Measurements from ENCODE around the gene TOM1.
"Not testable (repeated sequence)": the region's sequence is repeated elsewhere in the genome, so short reads cannot be mapped to it uniquely, and the experiment has no call there.

The TOM1 gene

DNA sequence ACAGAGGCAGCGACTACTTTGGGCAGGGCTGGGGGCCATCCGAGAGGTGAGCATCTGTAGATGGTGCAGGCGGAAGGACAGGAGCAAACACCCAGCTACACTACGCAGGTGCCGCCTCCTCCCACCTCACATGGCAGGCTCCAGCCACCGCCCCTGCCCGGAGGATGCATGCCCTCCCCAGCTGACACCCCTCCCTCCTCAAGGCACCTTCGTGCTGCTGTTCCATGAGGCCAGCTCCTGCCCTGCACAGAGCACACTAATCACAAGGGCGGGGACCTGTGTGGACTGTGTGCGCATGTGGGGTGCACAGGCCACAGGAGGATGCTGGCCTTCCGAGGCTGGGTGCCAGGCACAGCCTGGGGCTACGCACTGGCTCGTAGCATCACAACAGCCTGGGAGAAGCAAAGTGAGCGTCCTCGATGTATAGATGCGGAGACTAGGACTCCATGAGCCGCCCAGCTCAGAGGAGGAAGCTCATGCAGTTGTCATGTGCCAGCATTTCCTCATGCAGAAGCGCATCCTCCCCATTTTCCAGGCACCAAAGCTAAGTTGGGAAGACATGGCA is 48.4 kb downstream of the TOM1 start:
- DNase-seq, result no peak

GRCh38 chr22:35348703-35349102 is 49.0 kb downstream of the TOM1 start:
- no peak for DNase-seq

- DNase-seq, result no peak
Measured at GRCh38 chr22:35349368-35349703, 49.6 kb downstream of the TOM1 start.

DNA sequence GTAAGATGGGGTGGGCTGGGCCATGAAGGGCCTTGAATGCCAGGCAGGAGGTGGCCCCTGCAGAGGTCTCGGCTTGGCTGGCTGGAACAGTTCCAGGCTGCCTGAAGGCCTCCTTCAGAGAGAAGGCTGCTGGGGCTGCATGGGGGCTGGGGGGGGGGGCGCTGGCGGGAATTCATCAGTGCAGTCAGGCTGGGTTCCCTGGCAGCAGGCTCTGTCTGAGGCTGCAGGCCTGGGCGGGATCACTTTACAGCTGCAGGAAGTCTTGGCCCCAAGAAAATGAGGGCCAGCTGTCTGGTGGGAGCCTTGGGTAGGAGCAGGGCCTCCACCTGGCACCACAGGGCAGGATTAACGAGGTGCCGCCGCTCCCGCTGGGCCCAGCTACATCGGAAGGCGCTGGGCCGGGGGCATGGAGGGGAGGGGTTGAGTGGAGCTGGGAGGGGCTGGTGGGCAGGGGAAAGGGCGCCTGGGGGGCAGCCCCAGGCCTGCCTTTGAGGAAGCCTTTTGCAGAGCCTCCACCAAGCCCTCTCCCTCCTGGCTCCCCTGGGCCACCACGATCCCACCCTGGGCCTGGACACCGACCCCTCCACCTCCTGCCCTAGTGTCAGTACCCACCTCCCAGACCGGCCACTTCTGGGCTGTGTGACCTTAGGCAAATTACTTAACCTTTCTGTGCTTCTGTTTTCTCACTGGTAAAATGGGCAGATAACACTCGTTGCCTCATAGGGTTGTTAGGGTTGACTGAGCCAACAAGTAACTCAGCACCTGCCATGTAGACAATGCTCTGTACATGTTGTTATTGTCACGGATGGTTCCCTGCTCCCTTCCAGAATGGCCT is 50.2 kb downstream of the TOM1 start:
- DNase-seq, result no peak

DNA sequence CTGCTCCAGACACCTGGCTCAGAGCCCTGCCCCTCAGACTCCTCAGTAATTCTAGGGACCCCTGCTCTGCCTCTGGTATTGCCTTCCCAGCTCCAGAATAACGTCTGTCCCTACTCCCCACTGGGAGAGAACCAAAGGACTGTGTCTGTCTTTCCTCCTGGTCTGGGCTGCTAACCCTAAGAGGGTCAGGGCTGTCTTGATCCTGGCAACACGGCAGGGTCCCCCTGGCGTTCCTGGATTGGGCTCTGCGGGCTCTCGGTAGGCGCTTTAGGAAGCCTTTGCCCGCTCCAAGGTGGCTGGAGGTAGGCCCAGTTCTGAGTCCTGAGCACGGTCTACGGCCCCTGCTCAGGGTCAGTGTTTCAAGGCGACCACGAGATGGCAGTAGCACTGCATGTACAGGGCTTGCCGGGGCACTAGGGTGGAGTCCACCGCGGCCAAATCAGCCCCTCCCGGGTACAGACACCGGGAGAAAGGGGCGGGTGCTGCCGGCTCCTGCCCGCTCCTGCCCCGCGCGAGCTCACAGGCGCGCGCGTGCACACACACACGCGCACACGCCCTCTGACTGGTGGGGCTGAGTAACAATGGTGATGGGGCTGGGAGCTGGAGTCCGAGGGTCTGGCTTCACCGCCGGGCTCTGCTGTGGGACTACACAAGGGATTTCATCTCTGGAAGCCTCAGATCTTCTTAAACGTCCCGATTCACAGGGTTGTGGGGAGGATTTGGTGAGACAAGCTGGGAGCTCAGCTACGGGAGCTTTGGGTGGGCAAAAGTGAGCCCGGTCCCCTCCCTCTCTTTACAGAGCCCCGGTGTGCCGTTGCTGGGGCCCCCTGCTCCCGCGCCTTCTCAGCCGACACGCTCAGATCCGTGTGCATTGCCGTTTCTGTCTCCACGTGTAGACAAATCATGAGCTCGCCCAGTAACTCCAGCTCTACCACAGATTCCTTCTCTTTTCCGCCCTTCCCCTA is 51.1 kb downstream of the TOM1 start:
- DNase-seq, result peak; percentile 50

DNA sequence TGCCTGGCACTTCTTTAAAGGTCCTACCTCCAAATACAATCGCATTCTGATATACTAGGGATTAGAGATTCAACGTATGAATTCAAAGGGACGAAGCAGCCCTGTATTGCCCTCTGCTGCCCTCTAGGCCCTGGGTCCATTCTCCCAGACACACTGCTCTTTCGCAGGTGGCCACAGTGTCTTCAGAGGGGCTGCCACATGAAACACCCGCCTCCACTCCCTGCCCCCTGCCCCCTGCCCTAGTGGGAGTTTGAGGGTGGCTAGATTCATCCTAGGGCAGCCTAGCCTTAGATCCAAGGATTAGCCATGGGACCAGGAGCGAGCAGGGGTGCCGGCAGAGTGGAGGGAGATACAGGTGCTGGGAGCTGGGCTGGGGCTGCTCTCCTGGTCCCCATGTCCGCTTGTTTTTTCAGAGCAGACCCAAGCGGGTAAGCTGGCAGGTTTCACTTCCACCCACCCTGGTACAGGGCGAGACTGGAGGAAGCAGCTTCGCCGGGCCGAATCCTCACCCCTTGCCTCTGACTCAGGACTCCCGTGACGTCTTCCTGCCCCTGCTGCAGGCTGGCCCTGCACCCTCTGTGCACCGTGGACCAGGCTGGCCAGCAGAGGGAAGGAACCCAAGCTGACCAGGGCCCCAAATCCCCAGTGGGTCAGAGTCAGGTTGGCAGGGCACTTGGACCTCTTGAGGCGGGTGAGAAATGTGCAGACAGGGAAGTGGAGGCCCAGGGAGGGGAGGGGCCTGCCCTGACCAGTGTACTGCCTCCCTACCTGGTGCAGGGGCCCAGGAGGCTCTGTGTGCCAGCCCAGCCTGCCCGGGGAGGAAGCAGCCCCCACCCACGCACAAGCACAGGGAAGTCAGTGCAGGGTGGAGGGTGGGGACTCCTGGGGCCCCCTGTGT is 52.8 kb downstream of the TOM1 start:
- peak; percentile 35 for DNase-seq

DNA sequence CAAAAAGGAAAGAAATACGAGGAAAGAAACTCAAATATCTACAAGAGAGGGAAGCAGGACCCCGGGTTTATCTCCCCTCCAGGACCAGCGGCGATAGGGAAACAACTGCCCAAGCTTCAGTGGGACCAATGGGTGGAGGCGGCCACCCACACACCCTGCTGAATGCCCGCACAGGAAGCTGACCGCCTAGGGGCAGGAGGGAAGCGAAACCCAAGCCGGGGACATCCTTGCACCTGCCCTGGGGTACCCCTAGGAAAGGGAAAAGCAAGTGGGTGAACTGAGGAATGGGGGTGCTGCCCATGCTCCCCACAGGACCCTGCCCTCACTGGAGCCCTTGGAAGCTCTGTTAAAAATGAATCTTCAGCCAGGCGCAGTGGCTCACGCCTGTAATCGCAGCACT is 53.6 kb downstream of the TOM1 start:
- DNase-seq, result no peak

DNA sequence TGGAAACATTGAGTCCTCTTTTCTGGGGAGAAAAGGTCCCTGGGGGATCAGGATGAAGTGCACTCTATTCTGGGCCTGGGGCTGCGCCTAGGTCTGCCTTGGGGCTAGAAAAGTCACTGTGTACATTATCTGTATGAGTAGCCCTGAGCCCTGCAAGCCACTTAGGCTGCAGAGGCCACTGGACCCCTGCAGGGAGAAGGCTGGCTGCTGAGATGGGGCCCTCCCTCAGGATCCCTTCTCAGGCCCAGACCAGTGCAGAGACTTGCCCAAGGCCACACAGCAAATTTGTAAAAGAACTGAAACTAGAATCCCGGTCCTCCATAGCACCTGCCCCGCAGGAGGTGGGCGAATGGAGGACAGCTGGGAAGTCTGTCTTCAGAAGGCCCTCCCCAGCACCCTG is 54.4 kb downstream of the TOM1 start:
- no peak for DNase-seq

DNA sequence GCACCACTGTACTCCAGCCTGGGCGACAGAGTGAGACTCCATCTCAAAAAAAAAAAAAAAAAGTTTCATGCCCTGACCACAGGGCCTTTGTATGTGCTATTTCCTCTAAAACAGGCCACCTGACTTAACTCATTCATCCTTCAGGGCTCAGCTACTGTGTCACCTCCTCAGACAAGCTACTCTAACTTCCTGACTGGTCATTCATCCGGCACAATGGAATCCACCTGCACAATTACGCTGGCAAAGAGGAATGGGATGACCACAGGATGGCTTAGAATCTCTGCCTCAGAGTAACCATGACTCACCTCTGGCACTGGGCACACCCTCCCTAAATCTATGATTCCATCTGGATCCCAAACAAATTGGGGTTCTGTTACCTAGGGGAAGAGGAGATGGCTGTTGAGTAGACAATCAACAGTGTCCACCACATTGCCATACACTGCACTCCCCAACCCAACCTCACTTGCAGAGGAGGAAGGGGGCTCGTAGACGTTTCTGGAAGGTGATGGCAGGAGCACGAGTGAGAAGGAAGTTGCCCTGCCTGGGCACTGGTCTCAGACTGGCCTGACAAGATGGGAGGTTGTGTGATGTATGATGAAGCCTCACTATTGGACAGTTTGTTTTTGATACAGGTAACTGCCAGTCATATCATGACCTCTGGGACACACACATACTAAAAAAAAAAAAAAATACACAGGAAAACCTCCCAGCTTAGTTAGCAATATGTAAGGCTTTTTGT is 58.4 kb downstream of the TOM1 start:
- DNase-seq, result no peak

DNA sequence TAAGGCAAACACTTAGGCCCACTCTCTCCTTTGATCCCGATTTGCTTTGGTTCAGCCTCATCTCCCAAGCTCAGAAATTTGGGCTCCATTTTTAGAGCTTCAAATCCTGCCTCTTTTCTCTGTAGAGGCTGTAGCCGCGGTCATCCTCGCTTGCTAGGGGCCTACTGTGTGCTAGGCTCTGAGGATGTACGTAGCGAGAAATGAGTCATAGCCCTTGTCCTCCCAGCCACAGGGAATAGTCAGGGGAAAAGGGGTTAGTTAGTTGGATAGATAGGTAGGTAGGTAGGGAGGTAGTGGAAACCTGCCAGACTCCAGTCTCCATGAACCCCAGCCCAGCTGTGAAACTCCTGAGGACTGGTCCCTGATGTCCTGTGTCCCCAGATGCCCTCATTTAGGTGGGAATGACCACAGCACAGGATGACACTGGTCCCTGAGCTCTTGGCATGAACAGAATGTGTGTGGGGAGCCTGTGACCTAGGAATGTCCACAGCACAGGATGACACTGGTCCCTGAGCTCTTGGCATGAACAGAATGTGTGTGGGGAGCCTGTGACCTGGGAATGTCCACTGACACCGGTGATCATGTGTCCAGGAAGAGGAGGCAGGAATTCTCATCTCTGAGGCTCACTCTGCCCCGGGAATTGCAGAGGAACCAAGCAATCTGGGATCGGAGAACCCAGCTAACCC is 59.8 kb downstream of the TOM1 start:
- no peak for DNase-seq

- no peak for DNase-seq
Measured at GRCh38 chr22:35361001-35361558, 61.4 kb downstream of the TOM1 start.

GRCh38 chr22:35363566-35364086 is 63.9 kb downstream of the TOM1 start:
- DNase-seq, result no peak

DNA sequence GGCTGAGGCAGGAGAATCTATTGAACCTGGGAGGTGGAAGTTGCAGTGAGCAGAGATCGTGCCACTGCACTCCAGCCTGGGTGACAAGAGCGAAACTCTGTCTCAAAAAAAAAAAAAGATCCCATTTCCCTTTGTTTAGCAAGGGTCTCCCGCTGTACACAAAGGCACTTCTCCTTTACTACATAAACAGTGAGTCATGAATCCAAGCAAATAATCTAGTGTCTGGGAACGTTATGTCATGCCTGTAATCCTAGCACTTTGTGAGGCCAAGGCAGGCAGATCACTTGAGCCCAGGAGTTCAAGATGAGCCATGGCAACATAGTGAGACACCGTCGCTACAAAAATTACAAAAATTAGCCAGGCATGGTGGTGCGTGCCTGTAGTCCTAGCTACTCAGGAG is 64.5 kb downstream of the TOM1 start:
- not testable (repeated sequence) for DNase-seq

DNA sequence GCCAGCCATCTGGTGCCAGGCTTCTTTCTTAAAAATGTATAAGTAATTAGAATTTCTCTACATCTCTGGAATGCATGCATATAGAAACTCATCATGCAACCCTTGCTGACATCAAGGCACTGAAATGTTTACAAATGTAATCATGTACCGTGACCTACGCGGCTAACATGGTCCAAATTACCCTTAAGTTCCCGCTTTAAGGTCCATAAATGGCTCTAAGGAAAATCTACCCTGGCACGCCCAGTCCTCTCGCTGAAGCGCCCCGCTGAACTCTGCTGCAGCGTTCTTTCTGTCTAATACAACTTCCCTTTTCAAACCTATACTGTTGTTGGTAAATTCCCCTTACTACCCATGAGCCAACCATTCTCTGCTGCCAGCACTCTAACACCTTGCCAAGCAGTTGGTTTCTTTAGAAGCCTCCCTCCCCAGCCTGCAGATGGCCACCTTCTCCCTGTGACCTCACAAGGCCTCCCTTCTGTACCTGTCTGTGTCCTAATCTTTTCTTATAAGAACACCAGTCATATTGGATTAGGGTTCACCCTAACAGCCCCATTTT is 67.7 kb downstream of the TOM1 start:
- peak; percentile 23 for DNase-seq

DNA sequence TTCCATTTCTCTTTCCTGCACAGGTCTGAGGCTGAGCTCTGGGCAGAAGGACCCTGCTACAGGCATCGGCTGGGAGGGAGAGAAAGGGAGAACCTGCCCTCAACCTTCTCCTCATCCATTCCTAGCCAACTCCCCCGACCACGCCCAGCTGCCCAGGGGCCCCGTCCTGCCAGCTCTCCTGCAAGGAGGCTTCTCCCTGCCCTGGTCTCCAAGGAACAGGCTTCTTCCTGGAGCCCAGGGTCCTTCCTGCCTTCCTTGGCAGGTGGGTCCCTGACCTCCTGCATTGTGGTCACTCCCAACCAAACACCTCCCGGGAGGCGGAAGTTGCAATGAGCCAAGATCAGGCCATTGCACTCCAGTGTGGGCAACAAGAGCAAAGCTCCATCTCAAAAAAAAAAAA is 68.7 kb downstream of the TOM1 start:
- no peak for DNase-seq

GRCh38 chr22:35369996-35370395 is 70.3 kb downstream of the TOM1 start:
- no peak for DNase-seq

DNA sequence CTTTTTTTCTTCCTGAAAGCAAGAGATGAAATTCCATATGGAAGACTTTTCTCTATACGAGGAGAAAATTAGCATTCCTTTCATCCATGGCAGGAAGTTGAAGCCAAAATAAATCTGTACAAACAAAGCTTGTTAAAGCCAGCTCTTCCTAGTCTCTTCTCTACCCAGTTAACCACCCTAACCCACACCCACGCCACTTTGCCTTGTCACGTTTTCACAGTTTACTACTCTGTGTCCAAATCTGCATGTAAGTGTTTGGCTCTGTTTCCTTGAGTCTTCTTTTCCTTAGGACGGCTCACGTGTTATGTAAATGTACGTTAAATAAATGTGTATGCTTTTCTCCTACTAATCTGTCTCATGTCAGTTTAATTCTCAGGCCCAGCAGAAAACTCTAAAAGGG is 74.1 kb downstream of the TOM1 start:
- DNase-seq, result no peak

- peak; percentile 7 for DNase-seq
Measured at GRCh38 chr22:35375031-35375430, 75.3 kb downstream of the TOM1 start.

DNA sequence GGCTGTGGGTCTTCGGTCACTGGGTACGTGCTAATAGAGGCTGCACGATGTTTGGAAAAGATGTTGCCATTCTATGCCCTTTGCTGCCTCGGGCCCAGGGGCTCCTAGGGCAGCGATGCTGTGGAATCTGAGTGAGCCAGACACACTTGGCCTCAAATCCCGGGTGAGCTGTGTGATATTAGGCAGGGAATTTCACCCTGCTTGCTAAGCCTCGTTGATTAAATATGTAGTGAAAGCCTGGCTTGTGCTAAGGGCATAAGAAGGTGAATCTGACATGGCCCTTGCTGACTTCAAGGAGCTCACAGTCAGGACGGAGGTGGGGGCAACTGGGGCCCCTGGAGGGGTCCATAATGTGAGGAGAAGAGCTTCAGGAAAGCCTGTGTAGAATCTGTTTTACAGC is 75.8 kb downstream of the TOM1 start:
- DNase-seq, result no peak

DNA sequence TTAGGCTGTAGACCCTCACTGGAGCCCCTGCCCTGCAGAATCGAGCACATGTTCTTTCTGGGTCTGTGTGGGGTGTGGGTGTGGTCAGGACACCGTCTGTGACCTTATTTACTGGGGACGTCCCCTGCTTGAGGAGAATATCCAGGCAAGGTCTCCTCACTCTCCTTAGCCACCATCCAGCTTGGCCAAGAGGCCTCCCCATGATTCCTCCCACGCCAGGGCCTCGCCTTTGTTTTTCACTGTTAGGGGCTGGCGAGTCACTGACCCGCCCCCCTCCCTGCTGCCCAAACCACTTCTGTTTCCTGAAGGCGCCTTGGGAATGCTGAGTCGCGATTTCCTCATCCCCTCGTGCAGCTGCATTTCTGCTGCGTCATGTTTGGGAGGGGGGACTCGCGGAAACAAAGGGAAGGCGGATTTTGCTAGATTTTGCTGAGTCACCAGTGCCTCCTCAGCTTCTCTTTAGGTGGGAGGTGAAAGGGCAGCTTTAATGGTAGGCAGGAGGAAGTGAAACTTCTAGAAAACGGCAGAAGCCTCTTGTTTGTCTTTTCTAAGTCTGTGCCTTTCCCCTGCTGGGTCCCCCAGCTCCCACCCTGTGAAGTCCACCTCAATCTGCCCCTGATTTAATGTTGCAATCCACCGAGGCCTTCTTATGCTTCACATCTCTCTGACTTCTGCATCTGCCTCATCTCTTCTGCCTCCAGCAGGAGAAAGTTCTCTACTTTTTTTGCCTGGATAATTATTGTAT is 77.2 kb downstream of the TOM1 start:
- peak; percentile 92 for DNase-seq
